HG03025 (cell line): ENCODE measurements around the gene F5.
A peak's percentile ranks its signal among the peaks of the same experiment; 100 is the strongest.
"Not testable (repeated sequence)": the region's sequence is repeated elsewhere in the genome, so short reads cannot be mapped to it uniquely, and the experiment has no call there.

ENCODE experiments used
- ATAC-seq: cut with Tn5 transposase; IDR thresholded peaks from one replicate; pipeline ENCODE4 v1.9.1; 2021; ENCODE audit warnings: mild to moderate bottlenecking, moderate library complexity; ENCODE audit not compliant: unreplicated experiment, low FRiP score

Gene F5

DNA sequence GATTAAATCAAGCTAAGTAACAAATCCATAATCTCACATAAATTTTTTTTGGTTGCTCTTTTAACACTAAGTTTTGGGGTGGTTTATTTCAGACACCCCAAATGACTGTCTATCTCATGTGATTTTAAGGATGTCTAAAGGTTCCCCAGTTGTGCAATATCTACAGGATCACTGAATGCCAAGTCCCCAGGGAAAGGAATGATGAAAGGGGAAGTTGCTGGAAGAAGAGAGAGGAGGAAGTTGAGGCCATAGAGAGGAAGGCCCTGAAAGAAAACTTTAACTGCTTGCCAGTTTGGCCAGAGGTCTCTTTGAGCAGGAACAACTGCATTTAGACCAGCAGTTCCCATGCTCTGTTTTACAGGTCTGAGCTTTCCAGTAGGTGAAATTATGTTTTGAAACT lies 73.1 kb downstream of the F5 start:
- ATAC-seq, result no peak

DNA sequence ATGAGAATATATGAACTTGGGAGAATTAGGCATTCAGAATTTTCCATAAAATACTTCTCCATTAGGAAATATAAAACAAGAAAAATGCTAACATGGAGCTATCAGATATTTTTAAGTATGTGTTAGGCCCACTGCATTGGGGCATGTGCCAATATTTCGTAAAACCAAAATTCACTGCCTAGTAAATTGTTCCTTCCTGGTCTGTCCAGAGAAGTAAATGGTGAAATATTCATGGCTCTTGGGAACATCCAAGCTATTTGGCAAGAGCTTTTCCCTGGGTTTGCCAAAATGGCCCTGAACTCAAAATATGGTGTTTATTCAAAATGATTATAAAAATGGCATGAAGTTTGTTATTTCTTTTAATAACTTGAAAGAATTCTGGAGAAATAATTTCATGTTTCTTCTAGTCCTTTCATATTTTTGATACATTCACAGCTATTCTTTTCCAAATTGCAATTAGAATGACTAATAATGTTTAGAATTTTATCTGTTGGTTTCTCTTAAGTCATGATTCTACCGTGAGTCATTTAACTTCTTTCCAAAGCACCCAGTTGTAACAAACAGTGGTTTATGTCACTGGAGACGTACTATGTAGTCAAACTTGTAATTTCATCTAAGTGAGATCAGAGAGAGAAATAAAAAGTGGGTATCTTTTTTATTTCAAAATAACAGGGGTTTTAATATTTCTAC lies 74.8 kb downstream of the F5 start:
- ATAC-seq, result no peak

DNA sequence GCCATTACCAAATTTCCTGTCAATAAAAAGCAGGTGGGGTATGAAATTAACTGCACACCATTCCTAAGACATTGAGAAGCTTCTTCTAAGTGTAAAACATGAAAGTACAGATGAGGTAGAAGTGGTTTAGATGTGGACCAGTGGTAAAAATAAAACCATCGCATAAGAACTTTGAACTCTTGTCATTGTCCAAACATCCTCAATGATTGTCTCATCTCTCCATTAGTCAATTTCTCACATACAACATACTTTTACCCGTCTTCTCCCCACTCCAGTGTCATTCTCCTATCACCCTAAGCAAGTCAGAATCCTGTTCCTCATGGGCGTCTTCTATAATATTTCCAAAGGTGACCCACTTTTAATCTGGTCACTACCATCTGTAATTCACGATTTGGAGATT lies 76.2 kb downstream of the F5 start:
- ATAC-seq, result no peak

DNA sequence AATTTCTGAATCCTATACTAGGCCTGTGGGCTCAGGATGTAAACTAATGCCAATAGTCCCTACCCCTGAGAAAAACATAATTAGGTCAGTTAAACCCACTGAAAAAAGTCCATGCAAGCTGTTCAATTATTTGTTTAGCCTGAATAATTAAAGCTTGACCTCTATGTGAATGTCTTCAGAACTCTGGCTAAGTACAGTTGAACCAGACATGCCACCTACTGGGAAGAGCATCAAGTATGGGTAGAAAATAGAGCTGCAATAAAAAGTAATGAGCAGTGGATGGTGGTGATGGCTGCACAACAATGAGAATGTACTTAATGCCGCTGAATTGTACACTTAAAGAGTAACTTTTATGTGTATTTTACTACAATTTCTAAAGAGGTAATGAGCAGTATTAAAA lies 76.9 kb downstream of the F5 start:
- no peak for ATAC-seq

DNA sequence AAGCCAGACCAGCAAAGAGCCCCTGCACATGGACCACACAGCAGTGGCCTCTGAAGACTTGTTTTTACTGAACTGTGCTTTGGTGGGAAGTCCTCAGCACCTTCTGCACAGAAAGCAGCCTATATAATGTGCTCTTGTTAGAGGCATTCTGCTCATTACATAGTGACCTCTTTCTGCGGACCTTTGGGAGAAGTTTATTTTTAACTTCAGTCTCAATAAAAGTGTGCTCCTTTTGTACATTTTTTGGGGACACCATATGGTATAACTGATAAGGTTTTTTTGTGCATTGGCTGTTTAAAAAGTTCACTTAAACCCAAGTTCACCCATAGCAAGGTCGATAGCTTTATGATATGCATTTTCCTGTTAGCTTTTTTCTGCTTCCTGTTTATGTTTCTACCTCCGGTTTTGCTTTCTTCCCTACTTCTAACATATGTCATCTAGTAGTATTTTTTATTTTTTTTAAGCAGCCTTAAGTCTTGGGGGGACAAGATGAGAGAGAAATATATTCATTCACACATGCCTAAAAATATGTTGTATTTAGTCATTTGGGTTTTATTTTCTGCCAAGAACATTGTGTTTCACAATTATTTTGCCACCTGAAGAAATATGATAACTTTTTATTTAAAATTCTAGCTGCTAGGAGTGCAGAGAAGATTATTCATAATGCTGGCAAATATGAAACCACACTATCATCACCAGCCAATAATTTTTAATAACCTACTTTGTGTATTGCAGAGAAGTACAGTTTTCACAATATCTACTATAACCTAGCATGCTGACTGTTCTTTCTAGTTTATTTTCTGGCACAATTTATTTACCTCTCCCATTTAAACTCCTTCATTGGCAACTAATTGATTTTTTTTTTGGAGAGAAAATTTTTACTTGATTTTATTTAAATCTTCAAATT lies 77.6 kb downstream of the F5 start:
- ATAC-seq, result no peak

DNA sequence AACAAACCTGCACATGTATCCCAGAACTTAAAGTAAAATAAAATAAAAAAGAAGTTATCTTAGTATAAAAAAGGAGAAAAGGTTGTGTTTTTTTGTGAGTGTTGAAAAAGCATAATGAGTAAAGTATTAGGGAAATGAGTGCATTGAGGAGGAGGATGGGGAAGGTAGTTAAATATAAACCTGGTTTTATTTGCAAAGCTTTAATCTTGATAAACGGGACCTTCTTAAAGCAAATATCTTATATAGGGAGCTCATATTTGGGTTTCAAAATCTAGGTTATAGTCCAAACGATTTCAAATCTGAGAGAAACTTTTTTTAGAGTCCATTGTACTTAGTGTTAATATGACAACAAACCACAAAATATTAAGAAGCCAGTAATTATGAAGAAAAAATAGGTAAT lies 78.9 kb downstream of the F5 start:
- ATAC-seq, result no peak

DNA sequence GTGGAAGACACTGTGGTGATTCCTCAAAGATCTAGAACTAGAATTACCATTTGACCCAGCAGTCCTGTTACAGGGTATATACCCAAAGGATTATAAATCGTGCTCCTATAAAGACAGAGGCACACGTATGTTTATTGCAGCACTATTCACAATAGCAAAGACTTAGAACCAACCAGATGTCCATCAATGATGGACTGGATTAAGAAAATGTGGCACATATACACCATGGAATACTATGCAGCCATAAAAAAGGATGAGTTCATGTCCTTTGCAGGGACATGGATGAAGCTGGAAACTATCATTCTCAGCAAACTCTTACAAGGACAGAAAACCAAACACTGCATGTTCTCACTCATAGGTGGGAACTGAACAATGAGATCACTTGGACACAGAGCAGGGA lies 82.7 kb downstream of the F5 start:
- not testable (repeated sequence) for ATAC-seq

DNA sequence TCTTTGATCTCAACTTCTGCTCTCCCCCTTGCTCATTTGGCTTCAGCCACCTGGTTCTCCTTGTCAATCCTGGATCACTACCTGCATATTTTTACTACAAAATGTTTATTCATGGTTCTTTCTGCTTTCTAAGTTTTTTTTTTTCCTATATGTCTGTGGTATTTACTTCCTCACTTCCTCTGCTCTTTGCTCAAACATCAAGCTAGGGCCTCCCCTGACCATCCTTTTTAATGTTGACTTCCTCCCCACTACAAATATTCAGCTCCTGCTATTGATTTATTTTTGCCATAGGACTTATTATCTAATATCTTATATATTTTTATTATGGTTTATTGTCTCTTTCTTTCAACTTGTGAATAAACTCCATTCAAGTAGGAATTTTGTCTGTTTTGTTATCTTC lies 86.5 kb downstream of the F5 start:
- ATAC-seq, result no peak

DNA sequence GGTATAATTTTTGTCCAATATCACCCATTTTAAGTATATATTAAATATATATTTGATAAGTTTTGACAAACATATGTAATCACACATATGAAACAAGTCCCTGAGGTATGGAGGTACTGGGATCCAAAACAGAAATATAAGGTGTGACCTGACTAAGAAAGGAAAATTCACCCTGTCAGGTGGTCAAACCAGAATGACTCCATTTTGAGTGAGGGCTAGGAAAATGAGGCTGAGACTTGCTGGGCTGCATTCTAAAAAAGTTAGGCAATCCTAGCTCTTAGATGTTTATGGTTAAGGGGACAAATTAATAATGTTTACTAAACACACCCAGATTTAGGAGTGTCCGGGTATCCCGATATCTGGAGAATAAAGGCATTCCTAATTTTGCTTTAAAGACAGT lies 89.0 kb downstream of the F5 start:
- ATAC-seq, result no peak

DNA sequence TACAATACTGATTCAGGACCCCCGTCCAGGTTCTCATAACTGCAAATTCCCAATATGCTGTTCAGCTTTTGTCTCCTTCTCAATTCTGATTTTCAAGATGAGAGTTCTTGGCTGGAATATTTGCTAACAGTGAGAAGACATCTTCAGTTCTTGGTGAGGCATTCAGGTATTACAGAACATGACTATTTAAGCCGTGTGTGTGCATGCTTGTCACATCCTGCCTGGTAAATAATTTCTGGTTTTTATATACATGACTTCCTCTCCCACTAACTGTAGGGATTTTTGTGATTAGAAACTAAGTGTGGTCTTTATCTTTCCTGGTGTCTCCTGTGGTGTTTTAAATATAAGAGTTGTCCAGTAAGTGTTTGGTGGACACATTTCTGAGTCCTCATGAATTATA lies 90.4 kb downstream of the F5 start:
- ATAC-seq, result no peak

DNA sequence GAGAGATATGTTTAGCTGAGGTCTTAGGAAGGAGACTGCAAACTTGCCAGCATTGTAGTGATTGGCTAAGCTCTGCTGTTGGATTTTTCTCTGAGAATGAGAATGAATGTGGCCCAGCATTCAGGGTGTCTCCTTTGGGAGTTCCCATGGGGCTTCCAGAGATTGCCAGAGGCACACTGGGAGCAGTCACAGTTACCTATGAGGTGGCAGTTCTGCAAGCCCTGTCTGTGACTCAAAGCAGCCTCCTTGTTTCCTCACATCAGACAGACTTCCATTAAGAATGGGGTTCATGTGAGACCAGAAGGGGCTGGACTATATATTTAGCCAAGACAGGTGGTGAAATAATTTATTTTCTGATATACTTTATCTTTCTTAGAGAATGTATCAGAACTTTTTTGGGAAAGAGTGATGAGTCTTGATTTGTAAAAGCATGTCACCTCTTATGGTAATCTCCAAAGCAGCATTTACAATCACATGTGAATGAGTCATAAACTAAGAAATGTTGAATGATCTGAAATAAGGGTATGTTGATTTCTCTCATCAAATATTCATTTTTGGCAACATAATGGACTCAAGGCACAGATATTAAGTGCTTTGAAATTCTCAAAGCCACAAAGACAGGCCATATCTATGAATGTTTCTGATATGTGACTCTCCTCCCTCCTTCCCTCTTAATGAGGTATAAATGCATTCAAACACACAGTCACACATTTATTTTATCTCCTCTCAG lies 91.1 kb downstream of the F5 start:
- ATAC-seq, result no peak

DNA sequence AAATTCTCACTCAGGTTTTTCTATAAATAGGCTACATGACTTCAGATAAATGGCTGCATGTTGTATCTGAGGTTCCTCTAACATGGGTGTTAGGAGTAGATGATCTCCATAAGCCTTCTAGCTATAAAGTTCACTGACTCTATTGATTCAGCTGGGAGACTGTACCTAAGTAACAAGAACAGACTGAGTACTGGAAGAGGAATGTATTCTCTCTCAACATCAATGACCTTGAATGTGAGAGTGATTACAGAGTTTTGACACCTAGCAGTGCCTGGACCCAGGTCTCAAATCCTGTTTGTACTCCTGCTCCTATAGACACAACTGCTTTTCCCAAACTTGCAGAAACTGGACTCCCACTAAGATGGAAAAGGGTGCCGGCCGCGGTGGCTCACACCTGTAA lies 91.9 kb downstream of the F5 start:
- ATAC-seq, result no peak

DNA sequence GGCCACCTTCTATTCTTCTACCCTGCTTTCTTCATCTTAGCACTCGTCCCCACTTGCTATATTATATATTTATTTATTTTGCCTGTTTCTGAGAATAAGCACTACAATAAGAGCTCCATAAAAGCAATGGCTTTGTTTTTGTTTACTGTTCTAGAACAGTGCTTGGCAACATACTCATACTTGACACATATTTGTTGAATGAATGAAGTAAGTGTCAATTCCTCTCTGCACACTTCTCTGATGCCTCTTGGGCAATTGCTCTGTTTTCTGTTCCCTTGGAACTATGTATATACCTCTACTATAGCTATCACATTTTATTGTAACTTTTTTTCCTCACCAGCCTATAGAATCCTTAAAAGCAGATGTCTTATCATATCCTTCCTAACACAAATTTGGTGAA lies 93.0 kb downstream of the F5 start:
- ATAC-seq, result no peak

DNA sequence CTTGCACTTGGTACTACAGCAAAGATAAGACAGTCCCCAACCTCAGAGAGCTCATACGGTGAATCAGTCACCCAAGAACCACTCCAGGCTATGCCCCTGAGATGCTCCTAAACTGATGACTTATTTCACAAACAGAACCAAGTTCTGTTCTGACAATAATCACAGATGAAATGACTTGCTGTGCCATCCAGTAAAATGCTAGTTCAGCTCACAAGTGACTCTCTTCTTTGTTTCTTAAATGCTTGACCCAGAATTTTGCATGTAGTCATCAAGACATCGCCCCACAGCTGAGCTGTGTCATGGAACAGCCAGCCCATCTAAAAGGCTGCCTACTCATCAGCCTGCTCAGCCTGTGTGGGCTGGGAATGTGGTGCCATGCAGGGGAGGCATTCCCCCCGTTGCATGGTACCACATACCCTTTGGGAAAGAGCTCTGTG lies 94.4 kb downstream of the F5 start:
- no peak for ATAC-seq

DNA sequence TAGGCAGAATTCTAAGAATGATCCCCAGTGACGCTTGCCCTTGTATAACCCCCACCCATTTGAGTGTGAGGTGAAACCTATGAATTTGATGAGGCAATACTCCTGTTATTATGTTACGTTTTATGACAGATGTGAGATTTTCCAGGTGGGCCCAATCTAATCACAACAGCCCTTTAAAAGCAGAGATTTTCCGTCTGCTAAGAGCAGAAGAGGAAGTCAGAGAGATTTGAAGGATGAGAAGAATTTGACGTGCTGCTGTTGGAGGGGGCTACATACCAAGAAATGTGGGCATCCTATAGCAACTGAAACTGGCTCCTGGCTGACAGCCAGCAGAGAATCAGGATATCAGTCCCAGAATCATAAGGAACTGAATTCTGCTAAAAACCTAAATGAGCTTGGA lies 98.1 kb downstream of the F5 start:
- ATAC-seq, result no peak

DNA sequence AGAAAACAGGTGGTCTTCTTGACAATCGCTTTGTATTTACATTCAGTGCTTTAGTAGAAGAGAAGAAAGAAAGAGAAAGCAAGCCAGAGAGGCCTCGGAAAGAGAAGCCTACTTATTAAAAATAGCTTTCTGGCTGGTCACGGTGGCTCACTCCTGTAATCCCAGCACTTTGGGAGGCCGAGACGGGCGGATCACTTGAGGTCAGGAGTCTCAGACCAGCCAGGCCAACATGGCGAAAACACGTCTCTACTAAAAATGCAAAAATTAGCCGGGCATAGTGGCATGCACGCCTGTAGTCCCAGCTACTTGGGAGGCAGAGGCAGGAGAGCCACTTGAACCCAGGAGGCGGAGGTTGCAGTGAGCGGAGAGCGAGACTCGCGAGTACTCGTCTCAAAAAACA lies 98.7 kb downstream of the F5 start:
- ATAC-seq, result no peak

DNA sequence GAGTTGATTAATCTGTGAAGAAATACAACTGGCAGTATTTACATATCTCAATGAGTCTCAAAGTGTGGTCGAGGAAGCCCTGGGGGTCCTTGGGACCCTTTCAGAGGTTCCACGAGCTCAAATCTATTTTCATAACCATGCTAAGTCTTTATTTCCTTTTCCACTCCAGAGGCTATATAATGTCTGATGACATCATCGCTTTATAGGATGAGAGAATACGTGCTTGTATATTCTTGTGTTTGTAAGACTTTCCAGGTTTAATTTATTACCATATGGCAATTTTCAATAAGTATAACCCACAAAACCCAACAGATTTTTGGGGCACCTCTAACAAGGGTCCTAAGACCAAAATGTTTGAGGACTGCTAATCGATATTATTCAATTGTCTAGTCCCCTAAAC lies 99.1 kb downstream of the F5 start:
- no peak for ATAC-seq

DNA sequence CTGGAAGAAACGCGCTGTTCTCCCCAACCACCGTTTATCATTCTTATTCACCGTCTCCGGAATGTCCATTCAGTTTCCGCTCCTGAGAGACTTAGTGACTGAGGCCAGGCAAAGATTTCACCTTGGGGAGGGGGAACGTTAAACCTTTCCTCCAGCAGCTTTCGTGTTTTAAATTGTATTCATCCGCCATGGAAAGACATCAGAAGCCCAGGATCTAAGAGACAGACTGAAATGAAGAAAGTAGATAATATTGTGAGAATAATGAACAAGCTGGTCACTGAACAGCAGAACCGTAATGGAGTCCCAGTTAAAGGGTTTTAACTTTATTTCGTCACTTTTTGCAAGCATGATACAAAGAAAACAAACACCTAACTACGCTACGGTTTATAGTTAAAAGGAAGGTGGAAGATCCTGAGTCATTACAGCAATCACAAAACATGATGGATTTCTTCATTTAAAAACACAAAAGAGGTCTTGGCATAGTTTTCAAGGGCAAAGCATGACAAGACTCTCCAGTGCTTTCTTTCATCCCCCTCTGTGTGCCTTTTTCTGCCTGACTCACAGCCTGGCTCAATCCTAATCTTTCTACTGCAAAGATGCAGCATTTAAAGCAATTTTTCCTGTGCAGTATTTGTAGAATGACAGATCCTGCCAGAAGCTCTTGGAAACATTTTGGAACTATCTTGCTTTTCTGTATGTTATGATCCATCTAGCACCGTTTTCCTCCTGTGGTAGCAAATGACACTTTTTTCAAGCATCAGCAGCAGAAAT lies 99.8 kb downstream of the F5 start:
- no peak for ATAC-seq

DNA sequence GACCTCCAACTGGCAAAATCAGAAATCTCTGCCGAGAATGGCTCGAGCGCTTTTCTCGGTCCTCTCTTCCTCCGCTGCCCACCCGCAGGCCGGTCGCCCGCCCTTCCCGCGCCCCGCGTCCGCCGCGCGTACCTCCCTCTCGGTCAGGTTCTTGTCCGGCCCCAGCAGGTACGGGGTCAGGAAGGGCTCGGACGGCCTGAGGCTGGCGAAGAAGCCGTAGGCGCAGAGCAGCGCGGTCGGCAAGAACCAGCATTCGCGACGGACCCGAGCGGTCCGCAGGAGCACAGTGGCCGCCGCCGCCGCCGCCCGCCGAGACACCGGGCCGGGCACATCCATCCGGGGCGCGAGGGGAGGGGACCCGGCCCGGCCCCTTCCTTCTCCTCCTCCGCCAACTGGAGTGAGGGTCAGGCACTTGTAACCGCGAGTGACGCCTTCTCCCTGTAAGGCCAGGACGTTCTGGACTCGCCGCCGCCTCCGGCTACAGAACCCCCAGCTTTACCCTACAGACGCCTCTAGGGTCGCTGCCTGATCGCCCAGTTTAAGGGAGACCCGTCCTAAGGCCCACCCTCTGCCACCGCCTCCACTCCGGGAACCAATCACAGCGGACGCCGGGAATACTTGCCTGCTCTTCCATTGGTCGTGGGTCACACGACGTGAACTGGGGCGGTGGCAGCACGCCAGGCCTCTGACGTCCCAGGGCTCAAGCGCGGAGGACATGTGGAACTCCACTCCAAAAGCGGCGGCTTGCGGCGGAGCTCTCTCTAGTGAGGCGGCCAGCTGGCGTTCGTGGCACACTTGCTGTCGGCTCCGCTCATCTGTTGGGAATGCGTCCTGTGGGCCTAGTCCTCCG lies 100.6 kb downstream of the F5 start, which contains the start of gene SLC19A2:
SLC19A2 (minus strand) TSS at position 514 of the 850 bp plus-strand sequence; CDS start at position 336, 178 bp downstream.
- peak; percentile 99 for ATAC-seq
